ENCODE data around the gene KRT2.

GRCh38 chr12:52683575-52684300 is 31.7 kb upstream of the KRT2 start:
- TF ChIP-seq, protein P1, sequence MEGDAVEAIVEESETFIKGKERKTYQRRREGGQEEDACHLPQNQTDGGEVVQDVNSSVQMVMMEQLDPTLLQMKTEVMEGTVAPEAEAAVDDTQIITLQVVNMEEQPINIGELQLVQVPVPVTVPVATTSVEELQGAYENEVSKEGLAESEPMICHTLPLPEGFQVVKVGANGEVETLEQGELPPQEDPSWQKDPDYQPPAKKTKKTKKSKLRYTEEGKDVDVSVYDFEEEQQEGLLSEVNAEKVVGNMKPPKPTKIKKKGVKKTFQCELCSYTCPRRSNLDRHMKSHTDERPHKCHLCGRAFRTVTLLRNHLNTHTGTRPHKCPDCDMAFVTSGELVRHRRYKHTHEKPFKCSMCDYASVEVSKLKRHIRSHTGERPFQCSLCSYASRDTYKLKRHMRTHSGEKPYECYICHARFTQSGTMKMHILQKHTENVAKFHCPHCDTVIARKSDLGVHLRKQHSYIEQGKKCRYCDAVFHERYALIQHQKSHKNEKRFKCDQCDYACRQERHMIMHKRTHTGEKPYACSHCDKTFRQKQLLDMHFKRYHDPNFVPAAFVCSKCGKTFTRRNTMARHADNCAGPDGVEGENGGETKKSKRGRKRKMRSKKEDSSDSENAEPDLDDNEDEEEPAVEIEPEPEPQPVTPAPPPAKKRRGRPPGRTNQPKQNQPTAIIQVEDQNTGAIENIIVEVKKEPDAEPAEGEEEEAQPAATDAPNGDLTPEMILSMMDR (IDR thresholded peaks at IDR 0.05), result no peak
- no peak for TF ChIP-seq POLR2A (IDR thresholded peaks at IDR 0.05; ENCODE audit: low read depth)
- no peak for TF ChIP-seq POLR2AphosphoS5 (IDR thresholded peaks at IDR 0.05)
- TF ChIP-seq EP300 (IDR thresholded peaks at IDR 0.05), result no peak

Measured in esophagus muscularis mucosa (tissue), 4 donors.